K562 (cell line): Measurements from ENCODE around the gene RAB5B. TPM values are rescaled to one million over a fixed set of nuclear protein-coding genes. Genes with fewer than 3 reads are reported as not detected.

Experiments used
- EHMT2 ChIP-seq: fragments of 450-650 bp; IDR thresholded peaks from 2 replicates; pipeline ENCODE4 v1.6.1; 2018; ENCODE audit warnings: antibody characterized with exemption
- FOXM1 ChIP-seq, 2 experiments: fragments of 450-650 bp in 1 of 2; sonication (generic) in 1 of 2; formaldehyde crosslinking in 1 of 2; IDR thresholded peaks; 2 replicates each; pipeline versions ENCODE4 v1.6.1 to v1.9.0; 2017 to 2022; ENCODE audit warnings: low read depth in 2 of 2, mild to moderate bottlenecking in 2 of 2, missing genetic modification reagents in 1 of 2, moderate library complexity in 1 of 2
- GTF2F1 ChIP-seq: IDR thresholded peaks from 2 replicates; pipeline ENCODE4 v1.6.1; 2011; ENCODE audit warnings: low read depth, low read length, improper control_type of control experiment
- KDM1A ChIP-seq, 2 experiments: fragments of 450-650 bp; IDR thresholded peaks; 2 replicates each; pipeline ENCODE4 v1.6.1; 2016; ENCODE audit warnings: mild to moderate bottlenecking in 2 of 2
- KDM2B ChIP-seq: fragments of 250-450 bp; sonication (Bioruptor Pico); IDR thresholded peaks from 2 replicates; pipeline ENCODE4 v1.8.0; 2021; ENCODE audit warnings: mild to moderate bottlenecking, moderate library complexity
- MTA1 ChIP-seq: fragments of 450-650 bp; IDR thresholded peaks from 2 replicates; pipeline ENCODE4 v1.6.1; 2017; ENCODE audit warnings: borderline replicate concordance
- MYNN ChIP-seq, 2 experiments: sonication (generic); formaldehyde crosslinking in 1 of 2; IDR thresholded peaks; 2 replicates each; pipeline versions ENCODE4 v1.5.0 to v1.6.1; 2016 to 2020; ENCODE audit warnings: antibody characterized with exemption in 1 of 2, missing genetic modification reagents in 1 of 2
- NFE2L1 ChIP-seq: fragments of 450-650 bp; IDR thresholded peaks from 2 replicates; pipeline ENCODE4 v1.6.1; 2016; ENCODE audit warnings: missing genetic modification characterization, low read depth, mild to moderate bottlenecking, missing compliant biosample characterization, moderate library complexity, borderline replicate concordance
- PCBP1 ChIP-seq: fragments of 200-400 bp; formaldehyde crosslinking; IDR thresholded peaks from 2 replicates; pipeline ENCODE4 v1.6.1; 2018; ENCODE audit warnings: mild to moderate bottlenecking, low read depth, low read length; ENCODE audit not compliant: poor library complexity, severe bottlenecking
- ZNF347 ChIP-seq: fragments of 450-650 bp; formaldehyde crosslinking; IDR thresholded peaks from 2 replicates; pipeline ENCODE4 v1.4.0; 2020; ENCODE audit warnings: low read depth, mild to moderate bottlenecking, moderate library complexity
- ZNF583 ChIP-seq: fragments of 250-450 bp; sonication (Bioruptor Pico); IDR thresholded peaks from 2 replicates; pipeline ENCODE4 v1.4.0; 2020
- ZNF695 ChIP-seq: fragments of 450-650 bp; formaldehyde crosslinking; IDR thresholded peaks from 2 replicates; pipeline ENCODE4 v1.4.0; 2020; ENCODE audit warnings: mild to moderate bottlenecking, moderate library complexity
- ZNF77 ChIP-seq: fragments of 250-450 bp; sonication (Bioruptor Pico); IDR thresholded peaks from 2 replicates; pipeline ENCODE4 v1.5.0; 2020
- ZNF830 ChIP-seq: fragments of 250-450 bp; sonication (Bioruptor Pico); IDR thresholded peaks from 2 replicates; pipeline ENCODE4 v1.5.0; 2021; ENCODE audit warnings: mild to moderate bottlenecking
- polyA plus RNA-seq, 8 experiments: library from polyadenylated mRNA; depleted of rRNA in 4 of 8; stranded (reverse) in 5 of 8; unstranded in 3 of 8; fragments of >200 nt; fragmentation: Nextera tagmentation in 2 of 8; fragmentation: Illumina TruSeq in 1 of 8; extraction: Ambion mirVana in 2 of 8; extraction: Trizol in 1 of 8; gene quantifications; 2 replicates each; pipeline versions ENCODE4 v1.2.1 to v1.2.3, GENCODE V29; 2011 to 2014; ENCODE audit warnings: inconsistent platforms in 1 of 8, missing spikeins in 1 of 8
- total RNA-seq, 7 experiments: library from RNA; depleted of rRNA in 6 of 7; stranded (reverse); fragments of >200 nt in 6 of 7; fragmentation: Illumina TruSeq in 2 of 7; extraction: Trizol in 2 of 7; gene quantifications; 2 replicates each; pipeline versions ENCODE4 v1.2.1 to v1.2.3, GENCODE V29; 2011 to 2021; ENCODE audit warnings: low replicate concordance in 1 of 7
- TF ChIP-seq, protein P1 (sequence below): fragments of 450-650 bp; IDR thresholded peaks from 2 replicates; pipeline ENCODE4 v1.6.1; 2018; ENCODE audit not compliant: partially characterized antibody
- TF ChIP-seq, protein P2 (sequence below): fragments of 250-450 bp; sonication (Bioruptor Pico); IDR thresholded peaks from 2 replicates; pipeline ENCODE4 v1.8.0; 2021; ENCODE audit warnings: moderate library complexity, mild to moderate bottlenecking, inconsistent platforms
- TF ChIP-seq, protein P3 (sequence below): sonication (generic); formaldehyde crosslinking; IDR thresholded peaks from 2 replicates; pipeline ENCODE4 v1.8.1; 2023; ENCODE audit warnings: mild to moderate bottlenecking, missing genetic modification reagents, moderate library complexity
- TF ChIP-seq, protein P4 (sequence below): IDR thresholded peaks from 3 replicates; pipeline ENCODE4 v1.6.1; 2011; ENCODE audit warnings: borderline replicate concordance, mild to moderate bottlenecking, moderate library complexity; ENCODE audit not compliant: insufficient read length; ENCODE audit errors: extremely low read depth

Gene RAB5B
- total and polyA plus RNA-seq, 9 of the 15 experiments (the other 6 are each of a cell fraction or from before 2014, with no cell fraction given): 6.8 to 73.8 (median 25.2) TPM

DNA sequence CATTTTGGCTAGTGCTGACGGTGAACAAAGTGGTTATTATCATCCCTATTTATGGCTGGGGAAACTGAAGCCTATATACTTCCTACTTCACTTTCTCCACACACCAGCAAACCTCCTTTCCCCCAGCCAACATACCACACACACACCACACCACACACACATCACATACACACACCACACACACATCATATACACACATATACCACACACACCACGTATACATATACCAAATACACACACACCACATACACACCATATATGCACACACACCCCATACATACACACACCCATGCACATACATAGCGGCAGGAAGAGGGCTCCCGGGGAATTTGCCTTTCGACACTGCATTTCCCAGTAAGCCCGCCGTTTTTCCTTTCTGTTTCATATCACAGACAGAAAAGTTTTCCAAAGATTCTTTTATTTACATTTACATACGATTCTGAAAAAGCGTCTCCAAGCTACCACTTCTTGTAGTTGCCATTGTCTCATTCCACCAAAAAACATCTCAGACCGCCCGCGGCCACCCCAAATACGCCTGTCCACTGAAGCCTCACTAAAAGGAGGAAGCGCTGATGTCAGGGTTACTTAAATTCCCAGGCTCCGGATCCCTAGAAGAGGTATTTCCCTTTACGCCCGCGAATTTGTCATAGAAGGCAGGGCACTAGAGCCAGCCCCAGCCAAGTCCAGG lies 823 bp upstream of the RAB5B start (continued):
- TF ChIP-seq GTF2F1: no peak
- TF ChIP-seq, protein P1, sequence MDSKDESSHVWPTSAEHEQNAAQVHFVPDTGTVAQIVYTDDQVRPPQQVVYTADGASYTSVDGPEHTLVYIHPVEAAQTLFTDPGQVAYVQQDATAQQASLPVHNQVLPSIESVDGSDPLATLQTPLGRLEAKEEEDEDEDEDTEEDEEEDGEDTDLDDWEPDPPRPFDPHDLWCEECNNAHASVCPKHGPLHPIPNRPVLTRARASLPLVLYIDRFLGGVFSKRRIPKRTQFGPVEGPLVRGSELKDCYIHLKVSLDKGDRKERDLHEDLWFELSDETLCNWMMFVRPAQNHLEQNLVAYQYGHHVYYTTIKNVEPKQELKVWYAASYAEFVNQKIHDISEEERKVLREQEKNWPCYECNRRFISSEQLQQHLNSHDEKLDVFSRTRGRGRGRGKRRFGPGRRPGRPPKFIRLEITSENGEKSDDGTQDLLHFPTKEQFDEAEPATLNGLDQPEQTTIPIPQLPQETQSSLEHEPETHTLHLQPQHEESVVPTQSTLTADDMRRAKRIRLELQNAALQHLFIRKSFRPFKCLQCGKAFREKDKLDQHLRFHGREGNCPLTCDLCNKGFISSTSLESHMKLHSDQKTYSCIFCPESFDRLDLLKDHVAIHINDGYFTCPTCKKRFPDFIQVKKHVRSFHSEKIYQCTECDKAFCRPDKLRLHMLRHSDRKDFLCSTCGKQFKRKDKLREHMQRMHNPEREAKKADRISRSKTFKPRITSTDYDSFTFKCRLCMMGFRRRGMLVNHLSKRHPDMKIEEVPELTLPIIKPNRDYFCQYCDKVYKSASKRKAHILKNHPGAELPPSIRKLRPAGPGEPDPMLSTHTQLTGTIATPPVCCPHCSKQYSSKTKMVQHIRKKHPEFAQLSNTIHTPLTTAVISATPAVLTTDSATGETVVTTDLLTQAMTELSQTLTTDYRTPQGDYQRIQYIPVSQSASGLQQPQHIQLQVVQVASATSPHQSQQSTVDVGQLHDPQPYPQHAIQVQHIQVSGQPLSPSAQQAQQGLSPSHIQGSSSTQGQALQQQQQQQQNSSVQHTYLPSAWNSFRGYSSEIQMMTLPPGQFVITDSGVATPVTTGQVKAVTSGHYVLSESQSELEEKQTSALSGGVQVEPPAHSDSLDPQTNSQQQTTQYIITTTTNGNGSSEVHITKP: no peak
- TF ChIP-seq, protein P2, sequence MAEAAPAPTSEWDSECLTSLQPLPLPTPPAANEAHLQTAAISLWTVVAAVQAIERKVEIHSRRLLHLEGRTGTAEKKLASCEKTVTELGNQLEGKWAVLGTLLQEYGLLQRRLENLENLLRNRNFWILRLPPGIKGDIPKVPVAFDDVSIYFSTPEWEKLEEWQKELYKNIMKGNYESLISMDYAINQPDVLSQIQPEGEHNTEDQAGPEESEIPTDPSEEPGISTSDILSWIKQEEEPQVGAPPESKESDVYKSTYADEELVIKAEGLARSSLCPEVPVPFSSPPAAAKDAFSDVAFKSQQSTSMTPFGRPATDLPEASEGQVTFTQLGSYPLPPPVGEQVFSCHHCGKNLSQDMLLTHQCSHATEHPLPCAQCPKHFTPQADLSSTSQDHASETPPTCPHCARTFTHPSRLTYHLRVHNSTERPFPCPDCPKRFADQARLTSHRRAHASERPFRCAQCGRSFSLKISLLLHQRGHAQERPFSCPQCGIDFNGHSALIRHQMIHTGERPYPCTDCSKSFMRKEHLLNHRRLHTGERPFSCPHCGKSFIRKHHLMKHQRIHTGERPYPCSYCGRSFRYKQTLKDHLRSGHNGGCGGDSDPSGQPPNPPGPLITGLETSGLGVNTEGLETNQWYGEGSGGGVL: no peak
- no peak for TF ChIP-seq FOXM1 (IDR thresholded peaks at IDR 0.05; ENCODE audit: low read depth)
- no peak for TF ChIP-seq FOXM1 (CRISPR knock-in tag; IDR thresholded peaks at IDR 0.05; ENCODE audit: low read depth)
- 0 out of 2 replicates have a peak, but pooled peaks have one; percentile 46 for TF ChIP-seq MYNN (IDR thresholded peaks at IDR 0.05)
- TF ChIP-seq MYNN (CRISPR knock-in tag; IDR thresholded peaks at IDR 0.05): no peak
- TF ChIP-seq KDM2B (CRISPR knock-in tag): no peak
- peak; percentile 78; the same call in 1 of the 2 replicates for TF ChIP-seq MTA1
- no peak for TF ChIP-seq NFE2L1 (tag)
- no peak for TF ChIP-seq ZNF830 (CRISPR knock-in tag)
- TF ChIP-seq, protein P3, sequence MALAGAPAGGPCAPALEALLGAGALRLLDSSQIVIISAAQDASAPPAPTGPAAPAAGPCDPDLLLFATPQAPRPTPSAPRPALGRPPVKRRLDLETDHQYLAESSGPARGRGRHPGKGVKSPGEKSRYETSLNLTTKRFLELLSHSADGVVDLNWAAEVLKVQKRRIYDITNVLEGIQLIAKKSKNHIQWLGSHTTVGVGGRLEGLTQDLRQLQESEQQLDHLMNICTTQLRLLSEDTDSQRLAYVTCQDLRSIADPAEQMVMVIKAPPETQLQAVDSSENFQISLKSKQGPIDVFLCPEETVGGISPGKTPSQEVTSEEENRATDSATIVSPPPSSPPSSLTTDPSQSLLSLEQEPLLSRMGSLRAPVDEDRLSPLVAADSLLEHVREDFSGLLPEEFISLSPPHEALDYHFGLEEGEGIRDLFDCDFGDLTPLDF (CRISPR knock-in tag): no peak
- peak in 1 of 2 experiments; percentile 99; a peak in 2 of 4 replicates for TF ChIP-seq KDM1A (IDR thresholded peaks at IDR 0.05)
- TF ChIP-seq ZNF77 (CRISPR knock-in tag): no peak
- no peak for TF ChIP-seq ZNF695 (CRISPR knock-in tag)
- TF ChIP-seq, protein P4, sequence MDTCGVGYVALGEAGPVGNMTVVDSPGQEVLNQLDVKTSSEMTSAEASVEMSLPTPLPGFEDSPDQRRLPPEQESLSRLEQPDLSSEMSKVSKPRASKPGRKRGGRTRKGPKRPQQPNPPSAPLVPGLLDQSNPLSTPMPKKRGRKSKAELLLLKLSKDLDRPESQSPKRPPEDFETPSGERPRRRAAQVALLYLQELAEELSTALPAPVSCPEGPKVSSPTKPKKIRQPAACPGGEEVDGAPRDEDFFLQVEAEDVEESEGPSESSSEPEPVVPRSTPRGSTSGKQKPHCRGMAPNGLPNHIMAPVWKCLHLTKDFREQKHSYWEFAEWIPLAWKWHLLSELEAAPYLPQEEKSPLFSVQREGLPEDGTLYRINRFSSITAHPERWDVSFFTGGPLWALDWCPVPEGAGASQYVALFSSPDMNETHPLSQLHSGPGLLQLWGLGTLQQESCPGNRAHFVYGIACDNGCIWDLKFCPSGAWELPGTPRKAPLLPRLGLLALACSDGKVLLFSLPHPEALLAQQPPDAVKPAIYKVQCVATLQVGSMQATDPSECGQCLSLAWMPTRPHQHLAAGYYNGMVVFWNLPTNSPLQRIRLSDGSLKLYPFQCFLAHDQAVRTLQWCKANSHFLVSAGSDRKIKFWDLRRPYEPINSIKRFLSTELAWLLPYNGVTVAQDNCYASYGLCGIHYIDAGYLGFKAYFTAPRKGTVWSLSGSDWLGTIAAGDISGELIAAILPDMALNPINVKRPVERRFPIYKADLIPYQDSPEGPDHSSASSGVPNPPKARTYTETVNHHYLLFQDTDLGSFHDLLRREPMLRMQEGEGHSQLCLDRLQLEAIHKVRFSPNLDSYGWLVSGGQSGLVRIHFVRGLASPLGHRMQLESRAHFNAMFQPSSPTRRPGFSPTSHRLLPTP: no peak
- TF ChIP-seq EHMT2: peak; percentile 57; the same call in 1 of the 2 replicates
- no peak for TF ChIP-seq ZNF347
- no peak for TF ChIP-seq PCBP1
- 0 out of 2 replicates have a peak, but pooled peaks have one; percentile 14 for TF ChIP-seq ZNF583 (CRISPR knock-in tag)
